HG03139 (cell line): ENCODE data around the gene KLRK1.
"Not testable (repeated sequence)": the region's sequence is repeated elsewhere in the genome, so short reads cannot be mapped to it uniquely, and the experiment has no call there.

Experiments
- ATAC-seq: cut with Tn5 transposase; IDR thresholded peaks from one replicate; pipeline ENCODE4 v1.9.1; 2021; ENCODE audit not compliant: unreplicated experiment

Gene KLRK1

GRCh38 chr12:10363658-10363913 lies 26.3 kb downstream of the KLRK1 start:
- ATAC-seq, result no peak

- no peak for ATAC-seq
Observed at GRCh38 chr12:10362828-10363657, 26.8 kb downstream of the KLRK1 start.

- no peak for ATAC-seq
Observed at GRCh38 chr12:10362325-10362724, 27.5 kb downstream of the KLRK1 start.

- ATAC-seq, result no peak
Observed at GRCh38 chr12:10361622-10362021, 28.2 kb downstream of the KLRK1 start.

GRCh38 chr12:10361084-10361483 lies 28.8 kb downstream of the KLRK1 start:
- no peak for ATAC-seq

GRCh38 chr12:10358969-10359368 lies 30.9 kb downstream of the KLRK1 start:
- no peak for ATAC-seq

- no peak for ATAC-seq
Observed at GRCh38 chr12:10358131-10358530, 31.7 kb downstream of the KLRK1 start.

GRCh38 chr12:10354502-10354901 lies 35.3 kb downstream of the KLRK1 start:
- ATAC-seq, result no peak

GRCh38 chr12:10354071-10354470 lies 35.8 kb downstream of the KLRK1 start:
- ATAC-seq, result no peak

GRCh38 chr12:10351457-10351856 lies 38.4 kb downstream of the KLRK1 start:
- ATAC-seq, result not testable (repeated sequence)

GRCh38 chr12:10341892-10342509 lies 47.8 kb downstream of the KLRK1 start:
- no peak for ATAC-seq

- not testable (repeated sequence) for ATAC-seq
Observed at GRCh38 chr12:10340946-10341345, 48.9 kb downstream of the KLRK1 start.

- no peak for ATAC-seq
Observed at GRCh38 chr12:10339053-10339840, 50.6 kb downstream of the KLRK1 start.

- ATAC-seq, result not testable (repeated sequence)
Observed at GRCh38 chr12:10338470-10338869, 51.4 kb downstream of the KLRK1 start.

GRCh38 chr12:10336196-10336595 lies 53.6 kb downstream of the KLRK1 start:
- not testable (repeated sequence) for ATAC-seq

- no peak for ATAC-seq
Observed at GRCh38 chr12:10331642-10332239, 58.1 kb downstream of the KLRK1 start.

- ATAC-seq, result not testable (repeated sequence)
Observed at GRCh38 chr12:10328691-10329090, 61.1 kb downstream of the KLRK1 start.
